NB4 (cell line): ENCODE results near the gene SLC25A15.

Experiments
- CTCF ChIP-seq: IDR thresholded peaks from one replicate; pipeline ENCODE4 v1.5.1; 2012; ENCODE audit warnings: low read depth, low read length
- MAX ChIP-seq: IDR thresholded peaks from 2 replicates; pipeline ENCODE4 v1.6.1; 2011; ENCODE audit warnings: low read depth, low read length
- MYC ChIP-seq: IDR thresholded peaks from 2 replicates; pipeline ENCODE4 v1.6.1; 2011; ENCODE audit warnings: low read depth, low read length
- POLR2A ChIP-seq: IDR thresholded peaks from 2 replicates; pipeline ENCODE4 v1.6.1; 2011; ENCODE audit warnings: mild to moderate bottlenecking; ENCODE audit not compliant: insufficient read length; ENCODE audit errors: extremely low read depth

GRCh38 chr13:40809471-40809870 is 20.1 kb downstream of the SLC25A15 start:
- TF ChIP-seq POLR2A (no peak), CTCF (no peak), MAX (no peak), MYC (no peak)
